SK-N-SH (cell line): Measurements from ENCODE around the gene SPANXD. TPM values are rescaled to one million over a fixed set of nuclear protein-coding genes. Genes with fewer than 3 reads are reported as not detected.

Experiments used
- CTCF ChIA-PET: fragments of 300-600, 350-600 bp; formaldehyde crosslinking; extraction: SDS; loops from one replicate; lab custom pipeline; 2021; lab: Yijun Ruan, JAX
- POLR2A ChIA-PET: fragments of 350-600 bp; sonication (Branson Sonifier 250); formaldehyde crosslinking; extraction: SDS; loops from one replicate; lab custom pipeline; 2020; ENCODE audit warnings: antibody characterized with exemption, inconsistent platforms; lab: Yijun Ruan, JAX
- DNase-seq: peaks from one replicate; pipeline ENCODE4 v3.0.0; 2012
- H2AFZ ChIP-seq: fragments of 200-600 bp; sonication (generic); 2 replicates; pipeline ENCODE4 v1.8.1; 2016; ENCODE audit warnings: antibody characterized with exemption, mild to moderate bottlenecking, low read depth
- H3F3A ChIP-seq: fragments of 200-600 bp; sonication (generic); replicated peaks from 2 replicates; pipeline ENCODE3; 2016; ENCODE audit warnings: antibody characterized with exemption, mild to moderate bottlenecking; ENCODE audit not compliant: insufficient read depth
- H3K27ac ChIP-seq, 2 experiments: fragments of 200-500 bp in 1 of 2; fragments of 200-600 bp in 1 of 2; sonication (Bioruptor generic) in 1 of 2; sonication (generic), shearing (Covaris generic) in 1 of 2; 2 replicates each; pipeline versions ENCODE4 v1.5.1 to v1.6.1; 2014 to 2016; ENCODE audit warnings: low read depth in 2 of 2, inconsistent platforms in 1 of 2, low read length in 1 of 2, mild to moderate bottlenecking in 1 of 2, mixed read lengths in 1 of 2
- H3K27me3 ChIP-seq: fragments of 200-600 bp; sonication (generic), shearing (Covaris generic); 2 replicates; pipeline ENCODE4 v1.6.1; 2016; ENCODE audit warnings: mixed run types; ENCODE audit not compliant: insufficient read depth
- H3K36me3 ChIP-seq, 2 experiments: fragments of 200-500 bp in 1 of 2; fragments of 200-600 bp in 1 of 2; sonication (Bioruptor generic) in 1 of 2; sonication (generic) in 1 of 2; replicated peaks in 1 of 2; 2 replicates each; pipeline versions ENCODE3 to v1.5.1; 2014 to 2016; ENCODE audit warnings: low read length in 1 of 2, mild to moderate bottlenecking in 1 of 2; ENCODE audit not compliant: insufficient read depth in 2 of 2, control insufficient read depth in 1 of 2
- H3K4me1 ChIP-seq, 2 experiments: fragments of 200-500 bp in 1 of 2; fragments of 200-600 bp in 1 of 2; sonication (Bioruptor generic) in 1 of 2; sonication (generic), shearing (Covaris generic) in 1 of 2; 2 replicates each; pipeline versions ENCODE4 v1.5.1 to v1.6.1; 2014 to 2016; ENCODE audit warnings: low read depth in 1 of 2, low read length in 1 of 2, mixed run types in 1 of 2; ENCODE audit not compliant: insufficient read depth in 2 of 2, control insufficient read depth in 1 of 2
- H3K4me2 ChIP-seq: fragments of 200-600 bp; sonication (generic), shearing (Covaris generic); 2 replicates; pipeline ENCODE4 v1.6.1; 2017; ENCODE audit warnings: mixed run types
- H3K4me3 ChIP-seq, 2 experiments: fragments of 200-500 bp in 1 of 2; fragments of 200-600 bp in 1 of 2; sonication (Bioruptor generic) in 1 of 2; sonication (generic), shearing (Covaris generic) in 1 of 2; 2 replicates each; pipeline versions ENCODE4 v1.5.1 to v1.8.1; 2014 to 2016; ENCODE audit warnings: low read depth in 2 of 2, inconsistent platforms in 1 of 2, low read length in 1 of 2, mild to moderate bottlenecking in 1 of 2, mixed read lengths in 1 of 2, moderate library complexity in 1 of 2
- H3K79me2 ChIP-seq: fragments of 200-600 bp; sonication (generic); 2 replicates; pipeline ENCODE4 v1.8.1; 2017; ENCODE audit warnings: mild to moderate bottlenecking; ENCODE audit not compliant: insufficient read depth
- H3K9ac ChIP-seq: fragments of 200-600 bp; sonication (generic); 2 replicates; pipeline ENCODE4 v1.6.1; 2017; ENCODE audit warnings: mixed run types
- H3K9me2 ChIP-seq: fragments of 200-600 bp; sonication (generic); 2 replicates; pipeline ENCODE4 v1.6.1; 2017; ENCODE audit warnings: mixed run types
- H3K9me3 ChIP-seq: fragments of 200-600 bp; sonication (generic); 2 replicates; pipeline ENCODE4 v1.6.1; 2017; ENCODE audit warnings: mixed run types, mild to moderate bottlenecking, moderate library complexity
- H4K20me1 ChIP-seq: fragments of 200-600 bp; sonication (generic); 2 replicates; pipeline ENCODE4 v1.6.1; 2017; ENCODE audit warnings: mild to moderate bottlenecking, mixed run types; ENCODE audit not compliant: insufficient read depth
- CHD2 ChIP-seq: fragments of 150-350 bp; IDR thresholded peaks from 2 replicates; pipeline ENCODE4 v1.6.1; 2018; ENCODE audit warnings: low read length; ENCODE audit not compliant: partially characterized antibody
- FOXM1 ChIP-seq: IDR thresholded peaks from 2 replicates; pipeline ENCODE4 v1.4.0; 2012; ENCODE audit warnings: low read depth, mild to moderate bottlenecking
- IRF3 ChIP-seq: fragments of 150-350 bp; IDR thresholded peaks from 2 replicates; pipeline ENCODE4 v1.6.1; 2016; ENCODE audit warnings: mild to moderate bottlenecking, low read depth, low read length
- JUND ChIP-seq: IDR thresholded peaks from 2 replicates; pipeline ENCODE4 v1.4.0; 2012
- MAX ChIP-seq: IDR thresholded peaks from 2 replicates; pipeline ENCODE4 v1.4.0; 2012; ENCODE audit warnings: low read depth
- MEF2A ChIP-seq: IDR thresholded peaks from 2 replicates; pipeline ENCODE4 v1.4.0; 2012; ENCODE audit warnings: low read depth, borderline replicate concordance
- MXI1 ChIP-seq: IDR thresholded peaks from 2 replicates; pipeline ENCODE4 v1.6.1; 2012; ENCODE audit warnings: mild to moderate bottlenecking, low read depth, low read length, improper control_type of control experiment
- NFIC ChIP-seq: IDR thresholded peaks from 2 replicates; pipeline ENCODE4 v1.4.0; 2012; ENCODE audit warnings: borderline replicate concordance
- NRF1 ChIP-seq: IDR thresholded peaks from 2 replicates; pipeline ENCODE4 v1.6.1; 2012; ENCODE audit warnings: low read depth, mild to moderate bottlenecking, low read length
- REST ChIP-seq: IDR thresholded peaks from 2 replicates; pipeline ENCODE4 v1.6.1; 2012; ENCODE audit warnings: mild to moderate bottlenecking, low read depth, low read length, moderate library complexity
- RXRA ChIP-seq: IDR thresholded peaks from 2 replicates; pipeline ENCODE4 v1.4.0; 2012; ENCODE audit warnings: low read depth, mild to moderate bottlenecking, borderline replicate concordance
- SIN3A ChIP-seq: IDR thresholded peaks from 2 replicates; pipeline ENCODE4 v1.6.1; 2012; ENCODE audit warnings: low read depth, mild to moderate bottlenecking, low read length, moderate library complexity, borderline replicate concordance
- TAF1 ChIP-seq: IDR thresholded peaks from 2 replicates; pipeline ENCODE4 v1.6.1; 2012; ENCODE audit warnings: low read depth, mild to moderate bottlenecking, low read length, moderate library complexity, borderline replicate concordance
- YY1 ChIP-seq: IDR thresholded peaks from 2 replicates; pipeline ENCODE4 v1.4.0; 2012; ENCODE audit warnings: low read depth, mild to moderate bottlenecking
- WGBS: methylation state at CpG from one replicate; pipeline ENCODE4 v1.1.6; 2017; ENCODE audit warnings: low lambda C conversion rate; 5-methylcytosine and 5-hydroxymethylcytosine counted together
- polyA plus RNA-seq, 3 experiments: library from polyadenylated mRNA; depleted of rRNA; stranded (reverse); fragments of >200 nt; gene quantifications; 2 replicates each; pipeline ENCODE4 v1.2.3, GENCODE V29; 2012

The SPANXD gene
- polyA plus RNA-seq, 1 of the 3 experiments (the other 2 are of a cell fraction) = 13.1 TPM

GRCh38 chrX:141736656-141737055 lies 38.1 kb upstream of the SPANXD start (continued):
- TF ChIP-seq IRF3 = no peak
- TF ChIP-seq NRF1 = no peak
- TF ChIP-seq MAX = no peak

- H2AFZ ChIP-seq = no peak overlapping the region
- DNase-seq = no peak
- POLR2A ChIA-PET = no interaction called here
These were observed 34.8 kb upstream of the SPANXD start for GRCh38 chrX:141733371-141733770.

More at GRCh38 chrX:141733371-141733770, 34.8 kb upstream of the SPANXD start:
- Histone ChIP-seq H3K4me3 (no peak overlapping the region), H3K4me2 (no peak overlapping the region), H4K20me1 (no peaks in the 10 kb centered on the region), H3K36me3 (no peaks in the 10 kb centered on the region), H3K4me1 (no peaks in the 10 kb centered on the region), H3F3A (no peaks in the 10 kb centered on the region), H3K9ac (no peak overlapping the region), H3K9me3 (no peaks in the 10 kb centered on the region), H3K9me2 (no peaks in the 10 kb centered on the region), H3K27ac (no peak overlapping the region), H3K79me2 (no peaks in the 10 kb centered on the region), H3K27me3 (peaks cover 2% of the 10 kb centered on the region; the same call in 1 of the 2 replicates)
- CTCF ChIA-PET = no interaction called here
- TF ChIP-seq REST = no peak
- no peak for TF ChIP-seq MEF2A
- no peak for TF ChIP-seq CHD2
- TF ChIP-seq NFIC = no peak
- no peak for TF ChIP-seq TAF1
- no peak for TF ChIP-seq SIN3A
- TF ChIP-seq YY1 = no peak
- no peak for TF ChIP-seq RXRA
- TF ChIP-seq MXI1 = no peak
- no peak for TF ChIP-seq FOXM1
- no peak for TF ChIP-seq JUND
- WGBS = 17% methylated on average over 2 of the region's 2 CpGs
